ENCODE data around the gene DNAJB5.
"Not testable (repeated sequence)": the region's sequence is repeated elsewhere in the genome, so short reads cannot be mapped to it uniquely, and the experiment has no call there.

DNAJB5 gene

DNA sequence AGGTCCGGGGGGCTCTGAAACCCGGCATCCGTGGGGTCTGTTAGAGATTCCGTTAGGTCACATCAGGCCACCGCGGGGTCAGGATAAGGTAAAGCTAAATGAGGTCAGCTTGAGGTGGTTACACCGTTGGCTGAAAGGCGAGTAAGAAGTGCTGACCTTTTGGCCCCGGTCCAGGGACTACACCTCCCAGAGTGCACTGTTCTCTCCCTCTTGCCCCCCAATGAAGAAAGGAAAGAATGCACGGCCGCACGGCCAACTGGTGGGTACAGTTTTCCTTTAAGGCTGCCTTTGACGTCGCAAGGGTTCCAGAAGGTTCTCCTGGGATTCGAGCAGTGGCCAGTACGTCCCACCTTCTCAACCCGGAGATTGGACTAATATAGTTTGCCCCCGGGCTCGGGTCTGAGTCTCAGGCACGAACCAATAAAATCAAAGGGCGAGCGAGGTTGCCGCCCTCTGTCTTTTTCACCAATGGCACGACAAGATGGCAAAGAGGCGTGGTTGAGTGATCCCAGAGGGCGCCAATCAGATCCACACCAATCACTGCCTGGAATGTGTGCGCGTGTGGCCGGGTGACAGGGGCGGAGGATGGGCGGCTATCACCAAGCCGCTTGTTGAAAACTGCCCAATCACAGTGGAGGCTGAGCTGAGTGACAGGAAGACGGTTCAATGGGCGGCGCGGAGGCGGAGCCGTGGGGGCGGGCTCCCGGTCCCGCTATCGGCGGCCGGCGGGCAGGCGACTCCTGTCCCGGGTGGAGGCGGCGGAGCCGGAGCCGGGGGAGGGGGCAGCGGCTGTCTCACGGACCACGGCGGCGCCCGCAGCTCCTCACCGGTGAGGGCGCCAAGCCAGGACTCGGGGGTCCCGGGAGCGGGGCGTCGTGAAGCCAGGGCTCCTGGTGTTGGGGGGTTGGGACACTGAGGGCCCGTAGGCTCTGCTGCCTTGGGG is at the start of gene DNAJB5:
DNAJB5 (plus strand) TSS at position 743 of the 943 bp plus-strand sequence. CDS start 886 bp downstream, outside the sequence.
- DNase-seq (peak; percentile 96), ATAC-seq (peak; percentile 85)
- Mint-ChIP-seq H3K4me3 (peak within 1 kb of the TSS; percentile 87), H3K27ac (peak within 1 kb of the TSS; percentile 94), H3K36me3 (ENCODE audit: low read depth) (peaks cover 9% of the 10 kb centered on the region), H3K4me1 (peaks cover 88% of the 10 kb centered on the region), H3K9me3 (no peaks in the 10 kb centered on the region), H3K27me3 (peaks cover 1% of the 10 kb centered on the region)

DNA sequence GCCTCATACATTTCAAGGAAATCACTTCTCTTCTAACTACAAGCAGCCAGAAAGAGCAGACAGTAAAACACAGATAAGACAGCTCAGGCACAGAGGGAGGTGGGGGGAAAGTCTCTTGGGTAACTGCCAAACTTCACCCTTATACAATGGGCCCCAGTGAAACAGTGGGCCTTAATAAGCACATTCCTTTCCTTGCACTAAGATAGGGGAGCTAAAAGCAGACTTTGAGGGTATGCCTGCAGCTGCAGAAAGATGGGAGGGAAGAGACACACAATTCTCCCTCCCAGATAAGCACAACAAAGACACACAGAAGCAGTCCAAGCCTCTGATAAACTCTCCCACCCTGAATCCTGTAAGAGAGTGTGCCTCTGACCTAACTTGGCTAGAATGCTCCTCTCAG is 49.6 kb upstream of the DNAJB5 start:
- not testable (repeated sequence) for H3K4me3 Mint-ChIP-seq; DNase-seq; H3K36me3 Mint-ChIP-seq (ENCODE audit: low read depth); ATAC-seq; H3K4me1 Mint-ChIP-seq; H3K27ac Mint-ChIP-seq; H3K9me3 Mint-ChIP-seq
- H3K27me3 Mint-ChIP-seq = peaks cover 12% of the 10 kb centered on the region

DNA sequence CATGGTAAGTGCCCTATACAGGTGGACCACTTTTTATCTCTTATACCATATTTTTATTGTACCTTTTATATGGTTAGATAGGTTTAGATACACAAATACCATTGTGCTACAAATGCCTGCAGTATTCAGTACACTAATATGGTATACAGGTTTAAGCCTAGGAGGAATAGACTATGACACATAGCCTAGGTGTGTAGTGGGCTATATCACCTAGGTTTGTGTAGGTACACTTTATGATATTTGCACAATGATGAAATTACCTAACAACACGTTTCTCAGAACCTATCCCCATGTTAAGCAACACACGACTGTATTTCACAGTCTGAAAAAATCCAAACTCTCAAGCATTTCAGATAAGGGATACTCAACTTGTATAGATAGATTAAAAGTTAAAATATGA is 41.1 kb upstream of the DNAJB5 start:
- Mint-ChIP-seq H3K27ac (no peak overlapping the region), H3K4me1 (no peaks in the 10 kb centered on the region), H3K9me3 (no peaks in the 10 kb centered on the region), H3K27me3 (peaks cover 30% of the 10 kb centered on the region), H3K36me3 (ENCODE audit: low read depth) (no peaks in the 10 kb centered on the region), H3K4me3 (no peak overlapping the region)
- DNase-seq (no peak), ATAC-seq (no peak)

DNA sequence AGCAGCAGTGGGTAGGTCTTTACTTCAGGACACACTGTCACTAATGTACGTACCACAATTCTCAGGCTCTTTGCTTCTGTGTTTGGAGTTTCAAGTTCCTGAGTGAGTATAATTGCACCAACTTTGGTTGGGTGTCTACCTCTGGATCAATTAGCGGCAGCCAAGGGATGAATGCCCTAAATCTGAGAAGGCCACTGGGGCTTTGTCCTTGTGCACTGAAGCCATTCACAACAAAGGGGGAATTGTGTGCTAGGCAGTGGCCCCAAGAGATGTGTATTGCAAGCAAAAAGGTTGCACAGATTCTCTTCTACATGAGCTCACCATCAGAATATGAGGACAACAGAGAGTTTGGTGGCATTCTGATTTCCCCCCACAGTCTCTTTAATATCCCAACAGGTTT is 35.3 kb upstream of the DNAJB5 start:
- no peak for DNase-seq
- Mint-ChIP-seq H3K27ac (no peak overlapping the region), H3K9me3 (no peaks in the 10 kb centered on the region), H3K36me3 (ENCODE audit: low read depth) (no peaks in the 10 kb centered on the region), H3K4me1 (peaks cover 7% of the 10 kb centered on the region), H3K4me3 (no peak overlapping the region), H3K27me3 (peaks cover 62% of the 10 kb centered on the region)
- ATAC-seq = no peak

DNA sequence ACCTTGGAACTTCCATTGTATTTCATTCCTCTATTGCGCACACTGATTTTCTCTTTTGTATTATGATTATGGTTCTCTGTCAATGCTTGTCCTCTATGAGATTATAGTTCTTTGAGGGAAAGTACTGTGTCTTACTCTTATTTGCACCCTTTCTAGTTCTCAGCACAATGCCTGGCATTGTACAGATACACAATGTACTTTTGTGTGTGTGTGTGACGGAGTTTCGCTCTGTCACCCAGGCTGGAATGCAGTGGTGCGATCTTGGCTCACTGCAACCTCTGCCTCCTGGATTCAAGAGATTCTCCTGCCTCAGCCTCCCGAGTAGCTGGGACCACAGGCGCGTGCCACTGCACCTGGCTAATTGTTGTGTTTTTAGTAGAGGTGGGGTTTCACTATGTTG is 33.5 kb upstream of the DNAJB5 start:
- not testable (repeated sequence) for H3K36me3 Mint-ChIP-seq (ENCODE audit: low read depth); H3K9me3 Mint-ChIP-seq; H3K27ac Mint-ChIP-seq; ATAC-seq; DNase-seq; H3K4me3 Mint-ChIP-seq
- peaks cover 12% of the 10 kb centered on the region for H3K4me1 Mint-ChIP-seq
- peaks cover 70% of the 10 kb centered on the region for H3K27me3 Mint-ChIP-seq

DNA sequence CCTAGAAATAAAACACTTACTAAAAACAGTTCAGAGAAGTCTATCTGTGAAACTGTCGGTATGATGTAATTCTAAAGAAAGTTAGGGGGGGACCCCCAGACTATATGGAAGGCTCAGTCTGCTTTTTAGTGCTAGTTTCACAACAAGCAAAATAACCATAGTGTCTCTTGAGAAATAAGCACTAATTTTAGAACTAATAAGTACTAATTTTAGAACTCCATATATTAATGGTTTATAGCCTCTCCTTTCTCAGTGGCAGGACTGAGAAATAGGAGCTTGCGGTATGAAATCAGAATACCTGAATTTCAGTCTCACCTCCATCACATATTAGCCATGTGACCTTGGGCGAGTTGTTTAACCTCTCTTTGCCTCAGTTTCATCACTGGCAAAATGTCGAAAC is 32.9 kb upstream of the DNAJB5 start:
- ATAC-seq (no peak), DNase-seq (no peak)
- Mint-ChIP-seq H3K27ac (no peak overlapping the region), H3K9me3 (no peaks in the 10 kb centered on the region), H3K4me3 (peak overlapping the region; percentile 50), H3K27me3 (peaks cover 73% of the 10 kb centered on the region), H3K36me3 (ENCODE audit: low read depth) (no peaks in the 10 kb centered on the region), H3K4me1 (peaks cover 17% of the 10 kb centered on the region)

DNA sequence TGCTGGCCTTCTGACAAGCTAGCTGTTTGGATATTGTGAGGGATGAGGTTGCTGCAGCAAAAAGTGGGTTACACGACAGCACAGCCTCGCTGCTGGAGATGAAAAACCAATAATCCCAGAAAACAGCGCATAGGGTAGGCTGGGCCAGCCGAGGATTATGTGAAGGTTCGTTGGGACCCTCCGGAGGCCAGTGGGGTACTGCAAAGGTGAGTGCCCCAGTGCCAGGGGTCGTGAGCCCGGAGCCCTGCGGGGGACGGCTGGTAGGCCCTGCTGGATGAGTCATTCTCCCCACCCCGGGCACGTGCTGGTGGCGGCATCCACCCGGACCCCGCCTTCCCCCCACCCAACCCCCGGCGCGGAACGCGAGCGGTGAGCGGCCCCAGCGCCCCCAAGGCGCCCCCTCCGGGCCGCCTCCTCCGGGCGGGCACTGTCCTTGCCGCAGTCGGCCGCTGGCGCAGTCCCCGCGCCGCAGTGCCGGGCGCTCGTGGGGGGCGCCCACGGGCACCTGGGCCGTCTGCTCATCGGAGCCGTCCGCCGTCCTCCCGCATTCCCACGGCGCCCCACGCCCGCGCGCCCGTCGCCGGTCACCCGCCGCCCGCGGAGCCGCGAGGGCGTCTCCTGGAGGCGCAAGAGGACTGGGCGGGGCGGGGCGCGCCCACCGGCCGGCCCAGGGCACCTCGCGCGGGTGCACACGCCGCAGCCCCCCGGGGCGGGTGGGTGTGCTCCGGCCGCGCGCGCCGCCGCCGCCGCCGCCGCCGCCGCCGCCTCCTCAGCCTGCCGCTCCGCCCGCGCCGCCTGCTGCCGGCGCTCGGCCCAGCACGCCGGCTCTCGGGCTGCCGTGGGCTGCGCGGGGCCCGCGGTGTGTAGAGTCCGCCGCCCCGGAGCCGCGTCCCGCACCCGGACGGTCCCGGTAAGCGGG is 31.8 kb upstream of the DNAJB5 start, which contains the start of gene PHF24:
PHF24 (plus strand) TSS at position 794 of the 919 bp plus-strand sequence. CDS start 13,014 bp downstream, outside the sequence.
- Mint-ChIP-seq H3K27ac (no peak within 1 kb of the TSS), H3K36me3 (ENCODE audit: low read depth) (no peaks in the 10 kb centered on the region), H3K4me3 (peak within 1 kb of the TSS; percentile 50), H3K9me3 (no peaks in the 10 kb centered on the region), H3K4me1 (peaks cover 28% of the 10 kb centered on the region), H3K27me3 (peaks cover 69% of the 10 kb centered on the region)
- peak; percentile 26 for ATAC-seq
- peak; percentile 26 for DNase-seq

DNA sequence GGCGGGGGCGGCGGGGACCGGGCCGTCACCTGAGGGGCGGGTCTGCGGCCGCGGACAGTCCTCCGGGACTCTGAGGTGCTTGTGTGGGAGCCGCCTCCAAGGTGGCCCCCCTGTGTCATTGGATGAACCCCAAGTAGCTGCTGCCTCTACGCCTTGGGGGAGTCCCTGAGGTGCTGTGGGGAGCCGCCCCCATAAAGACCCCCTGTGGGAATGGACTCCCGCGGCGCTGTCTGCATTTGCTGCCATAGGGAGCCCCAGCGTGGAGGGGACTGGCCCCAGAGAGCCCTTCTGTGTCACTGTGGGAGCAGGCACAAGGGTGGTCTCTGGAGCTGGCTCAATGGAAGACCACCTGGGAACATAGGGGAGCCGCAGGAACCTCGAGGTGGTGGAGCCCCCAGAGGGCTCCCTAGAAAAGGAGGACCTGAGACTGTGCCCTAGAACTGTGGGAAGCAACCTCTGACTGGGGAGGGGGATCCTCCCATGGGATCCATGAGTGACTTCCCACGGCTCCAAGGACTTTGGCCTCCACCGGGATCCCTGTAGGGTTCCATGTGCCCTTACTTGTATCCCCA is 31.0 kb upstream of the DNAJB5 start:
- Mint-ChIP-seq H3K27me3 (peaks cover 70% of the 10 kb centered on the region), H3K27ac (no peak overlapping the region), H3K9me3 (no peaks in the 10 kb centered on the region), H3K4me3 (peak overlapping the region; percentile 21), H3K4me1 (peaks cover 31% of the 10 kb centered on the region), H3K36me3 (ENCODE audit: low read depth) (no peaks in the 10 kb centered on the region)
- ATAC-seq = no peak
- no peak for DNase-seq

DNA sequence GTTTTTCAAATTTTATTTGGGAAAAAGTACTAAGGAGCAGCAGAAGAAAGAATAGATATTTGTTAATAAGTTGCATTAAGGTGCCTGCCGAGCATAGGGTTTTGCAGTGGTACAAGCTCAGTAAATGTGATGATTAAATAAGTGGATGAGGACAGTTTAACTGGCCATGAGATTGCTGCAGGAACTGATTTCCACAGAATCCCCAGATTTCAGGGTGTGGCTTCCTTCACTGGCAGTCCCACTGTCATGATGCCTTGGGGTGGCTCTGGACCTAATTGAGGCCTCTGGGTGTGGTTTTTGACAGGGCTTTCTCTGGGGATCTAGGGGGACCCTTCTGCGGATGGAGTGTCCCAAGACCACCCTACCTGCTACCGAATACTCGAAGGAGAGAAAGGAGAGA is 30.1 kb upstream of the DNAJB5 start:
- H3K4me1 Mint-ChIP-seq = peaks cover 31% of the 10 kb centered on the region
- H3K9me3 Mint-ChIP-seq = no peaks in the 10 kb centered on the region
- no peak overlapping the region for H3K27ac Mint-ChIP-seq
- ATAC-seq = no peak
- no peaks in the 10 kb centered on the region for H3K36me3 Mint-ChIP-seq (ENCODE audit: low read depth)
- no peak for DNase-seq
- H3K27me3 Mint-ChIP-seq = peaks cover 69% of the 10 kb centered on the region
- H3K4me3 Mint-ChIP-seq = no peak overlapping the region

DNA sequence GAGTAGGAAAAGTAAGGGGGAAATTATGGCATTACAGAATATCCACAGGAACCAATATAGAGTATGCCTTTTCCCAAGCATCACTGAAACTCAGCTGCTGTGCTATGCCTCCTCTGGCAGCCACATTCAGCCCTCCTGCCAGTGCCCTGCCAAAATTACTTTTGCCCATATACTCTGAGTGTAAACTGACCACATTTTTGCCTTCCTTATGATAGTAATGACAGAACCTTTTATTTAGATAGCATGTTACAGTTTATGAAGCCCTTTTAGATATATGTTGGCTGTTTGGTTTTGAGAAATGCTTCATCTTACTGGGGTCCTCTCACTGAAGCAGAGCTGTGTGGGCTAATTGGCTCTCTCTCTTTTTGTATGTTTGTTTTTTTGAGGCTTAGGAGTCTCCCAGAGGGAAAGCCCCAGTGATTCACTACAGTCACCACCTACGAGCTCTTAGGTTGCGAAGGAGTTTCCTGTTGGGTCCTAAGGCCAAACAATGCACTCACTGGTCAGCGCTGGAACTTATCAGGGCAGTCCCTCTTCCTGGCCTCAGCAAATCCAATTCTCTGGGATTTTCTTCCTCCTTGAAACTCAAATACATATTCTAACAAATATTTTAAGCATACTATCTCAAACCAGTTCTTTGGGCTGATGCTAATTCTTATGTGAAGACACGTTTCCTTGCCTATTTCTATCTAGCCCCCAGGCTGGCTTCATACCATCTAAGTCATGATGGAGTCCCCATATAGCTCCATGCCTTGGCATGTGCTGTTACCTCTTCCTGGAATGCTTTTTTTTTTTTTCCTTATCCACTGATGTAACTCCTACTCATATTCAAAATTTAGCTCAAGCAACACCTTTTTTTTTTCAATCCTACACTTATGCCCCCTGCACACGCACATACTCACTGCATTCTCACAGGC is 27.7 kb upstream of the DNAJB5 start:
- Mint-ChIP-seq H3K4me1 (peaks cover 28% of the 10 kb centered on the region), H3K9me3 (no peaks in the 10 kb centered on the region), H3K4me3 (no peak overlapping the region), H3K36me3 (ENCODE audit: low read depth) (no peaks in the 10 kb centered on the region), H3K27ac (peak overlapping the region; percentile 16), H3K27me3 (peaks cover 71% of the 10 kb centered on the region)
- DNase-seq (no peak), ATAC-seq (peak; percentile 86)

DNA sequence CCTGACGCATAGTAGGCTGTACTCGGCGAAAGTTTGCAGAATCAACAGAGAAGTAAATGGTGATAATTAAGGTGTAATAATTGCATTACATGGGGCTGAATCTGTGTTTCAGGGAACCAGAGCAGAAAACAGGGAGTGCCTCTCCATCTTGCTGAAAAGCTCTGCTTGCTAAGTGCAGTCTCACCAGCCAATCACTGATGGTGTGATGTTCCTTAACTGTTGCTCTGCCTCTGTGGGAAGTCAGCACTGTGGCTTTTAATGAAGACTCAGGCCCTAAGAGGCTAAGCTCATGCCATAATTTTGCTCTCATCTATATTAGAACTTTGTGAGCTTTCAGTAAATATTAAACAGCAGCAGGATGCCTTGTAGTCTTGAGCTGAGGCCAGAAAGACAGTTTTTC is 27.0 kb upstream of the DNAJB5 start:
- DNase-seq (no peak), ATAC-seq (no peak)
- no peak overlapping the region for H3K4me3 Mint-ChIP-seq
- no peak overlapping the region for H3K27ac Mint-ChIP-seq
- H3K27me3 Mint-ChIP-seq = peaks cover 72% of the 10 kb centered on the region
- H3K9me3 Mint-ChIP-seq = no peaks in the 10 kb centered on the region
- no peaks in the 10 kb centered on the region for H3K36me3 Mint-ChIP-seq (ENCODE audit: low read depth)
- peaks cover 24% of the 10 kb centered on the region for H3K4me1 Mint-ChIP-seq

DNA sequence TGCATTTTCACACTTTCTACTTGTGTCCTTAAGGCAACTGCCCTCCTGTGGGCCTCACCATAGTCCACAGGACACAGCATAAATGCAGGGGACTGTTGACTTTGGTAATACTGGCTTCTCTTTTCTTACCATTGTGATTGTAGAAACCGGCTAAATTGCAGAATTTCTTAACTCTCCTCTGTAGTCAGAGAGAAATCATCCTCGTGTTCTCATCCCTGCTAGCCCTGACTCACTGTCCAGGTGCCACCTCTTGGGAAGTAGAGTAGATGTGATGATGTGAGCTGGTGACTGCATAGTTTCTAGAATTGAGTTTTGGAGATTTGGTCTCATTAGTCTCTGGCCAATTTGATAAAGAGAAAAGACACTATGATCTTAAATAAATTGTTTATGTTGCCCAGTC is 26.0 kb upstream of the DNAJB5 start:
- H3K9me3 Mint-ChIP-seq = no peaks in the 10 kb centered on the region
- H3K27ac Mint-ChIP-seq = no peak overlapping the region
- H3K36me3 Mint-ChIP-seq (ENCODE audit: low read depth) = no peaks in the 10 kb centered on the region
- ATAC-seq (no peak), DNase-seq (no peak)
- H3K4me1 Mint-ChIP-seq = peaks cover 24% of the 10 kb centered on the region
- H3K27me3 Mint-ChIP-seq = peaks cover 78% of the 10 kb centered on the region
- H3K4me3 Mint-ChIP-seq = no peak overlapping the region

DNA sequence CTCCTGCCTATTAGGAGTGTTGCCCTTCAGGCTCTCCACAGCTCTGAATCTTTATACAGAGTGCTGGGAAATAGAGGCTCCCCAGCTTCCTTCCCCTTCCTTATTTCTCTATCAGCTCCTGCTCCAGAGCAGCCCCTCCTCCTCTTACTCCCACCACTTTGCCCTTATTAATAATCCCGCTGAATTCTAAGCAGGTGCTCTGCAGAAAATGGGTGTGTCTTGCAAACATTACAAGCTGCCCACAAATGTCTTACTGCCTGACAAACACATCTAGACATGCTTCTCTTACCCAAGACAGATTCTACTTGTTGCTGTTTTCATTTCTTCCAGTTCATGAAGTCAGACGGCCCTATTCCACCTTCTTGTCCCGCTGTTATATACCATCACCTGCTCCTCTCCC is 25.1 kb upstream of the DNAJB5 start:
- DNase-seq (no peak), ATAC-seq (no peak)
- H3K4me3 Mint-ChIP-seq = no peak overlapping the region
- H3K36me3 Mint-ChIP-seq (ENCODE audit: low read depth) = no peaks in the 10 kb centered on the region
- no peaks in the 10 kb centered on the region for H3K9me3 Mint-ChIP-seq
- H3K4me1 Mint-ChIP-seq = peaks cover 24% of the 10 kb centered on the region
- peaks cover 71% of the 10 kb centered on the region for H3K27me3 Mint-ChIP-seq
- H3K27ac Mint-ChIP-seq = no peak overlapping the region
